PC-9 (cell line): ENCODE measurements around the gene ZNF592.

Source experiments
- EZH2 ChIP-seq: fragments of 200-600 bp; sonication (generic); IDR thresholded peaks from 2 replicates; pipeline ENCODE4 v1.8.0; 2017; ENCODE audit warnings: antibody characterized with exemption, low read depth
- TF ChIP-seq, protein P1 (sequence below): fragments of 200-600 bp; sonication (generic); conservative IDR thresholded peaks from 2 replicates; pipeline ENCODE4 v1.6.1; 2017; ENCODE audit warnings: mixed run types, antibody characterized with exemption, mild to moderate bottlenecking, moderate library complexity

DNA sequence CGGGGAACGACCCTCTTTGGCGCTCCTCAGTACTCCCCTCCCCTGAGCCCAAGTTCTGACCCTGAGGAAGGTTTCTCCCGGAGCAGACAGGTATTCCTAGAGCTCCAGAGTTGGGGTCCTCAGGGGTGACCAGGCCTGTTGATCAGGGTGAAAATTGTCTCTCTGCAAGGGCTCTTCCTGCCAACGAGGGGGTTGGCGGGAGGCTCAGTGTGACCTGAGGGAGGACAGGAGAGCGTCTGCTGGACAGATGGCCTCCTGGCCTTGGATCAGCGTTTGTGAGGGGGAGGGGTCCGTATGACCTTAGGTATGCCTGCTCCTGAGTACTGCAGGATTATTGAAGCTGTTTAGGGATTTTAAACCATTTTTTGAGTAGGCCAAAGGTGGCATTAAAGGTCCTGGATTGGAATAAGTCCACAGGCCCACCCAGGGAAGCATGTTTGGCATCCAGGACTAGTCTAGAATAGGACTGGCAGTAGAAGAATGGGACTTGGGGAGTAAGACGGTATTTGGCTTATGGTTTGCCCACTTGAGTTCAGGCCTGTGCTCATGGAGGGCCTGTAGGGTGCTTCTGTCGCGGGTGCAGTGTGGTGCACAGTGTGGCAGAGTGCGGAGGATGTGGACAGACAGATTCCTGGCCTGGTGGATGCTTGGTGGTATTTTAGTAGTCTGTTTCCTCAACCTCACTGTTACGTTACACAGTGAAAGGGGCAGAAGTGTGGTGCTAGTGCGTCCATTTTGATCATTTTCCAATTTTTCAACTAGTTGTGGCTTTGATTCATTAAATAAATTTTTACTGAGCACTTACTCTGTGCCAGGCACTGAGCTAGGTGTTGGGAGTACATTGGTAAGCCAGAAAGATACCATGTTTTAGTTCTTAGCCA lies 959 bp downstream of the ZNF592 start:
- TF ChIP-seq, protein P1, sequence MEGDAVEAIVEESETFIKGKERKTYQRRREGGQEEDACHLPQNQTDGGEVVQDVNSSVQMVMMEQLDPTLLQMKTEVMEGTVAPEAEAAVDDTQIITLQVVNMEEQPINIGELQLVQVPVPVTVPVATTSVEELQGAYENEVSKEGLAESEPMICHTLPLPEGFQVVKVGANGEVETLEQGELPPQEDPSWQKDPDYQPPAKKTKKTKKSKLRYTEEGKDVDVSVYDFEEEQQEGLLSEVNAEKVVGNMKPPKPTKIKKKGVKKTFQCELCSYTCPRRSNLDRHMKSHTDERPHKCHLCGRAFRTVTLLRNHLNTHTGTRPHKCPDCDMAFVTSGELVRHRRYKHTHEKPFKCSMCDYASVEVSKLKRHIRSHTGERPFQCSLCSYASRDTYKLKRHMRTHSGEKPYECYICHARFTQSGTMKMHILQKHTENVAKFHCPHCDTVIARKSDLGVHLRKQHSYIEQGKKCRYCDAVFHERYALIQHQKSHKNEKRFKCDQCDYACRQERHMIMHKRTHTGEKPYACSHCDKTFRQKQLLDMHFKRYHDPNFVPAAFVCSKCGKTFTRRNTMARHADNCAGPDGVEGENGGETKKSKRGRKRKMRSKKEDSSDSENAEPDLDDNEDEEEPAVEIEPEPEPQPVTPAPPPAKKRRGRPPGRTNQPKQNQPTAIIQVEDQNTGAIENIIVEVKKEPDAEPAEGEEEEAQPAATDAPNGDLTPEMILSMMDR = no peak
- no peak for TF ChIP-seq EZH2
